Progenitor cell of endocrine pancreas (in vitro differentiated cells): Measurements from ENCODE around the gene CLINT1. TPM values are rescaled to one million over a fixed set of nuclear protein-coding genes. Genes with fewer than 3 reads are reported as not detected.

Experiments
- DNase-seq: peaks from one replicate; pipeline ENCODE4 v3.0.0; 2021; ENCODE audit warnings: low spot score; ENCODE audit not compliant: unreplicated experiment
- H3K27ac Mint-ChIP-seq: 2 replicates; pipeline ENCODE4 v1.8.0; 2021; ENCODE audit warnings: mild to moderate bottlenecking, moderate library complexity, mixed read lengths
- H3K27me3 Mint-ChIP-seq: 2 replicates; pipeline ENCODE4 v1.8.0; 2021; ENCODE audit warnings: mixed read lengths
- H3K36me3 Mint-ChIP-seq: 2 replicates; pipeline ENCODE4 v1.8.0; 2022; ENCODE audit warnings: mixed read lengths; ENCODE audit not compliant: insufficient read depth
- H3K4me1 Mint-ChIP-seq: 2 replicates; pipeline ENCODE4 v1.8.0; 2021; ENCODE audit warnings: low read depth, mixed read lengths
- H3K4me3 Mint-ChIP-seq: 2 replicates; pipeline ENCODE4 v1.8.0; 2021; ENCODE audit warnings: low read depth, mild to moderate bottlenecking, moderate library complexity, mixed read lengths
- H3K9me3 Mint-ChIP-seq: 2 replicates; pipeline ENCODE4 v1.8.0; 2021; ENCODE audit warnings: low read depth, mixed read lengths
- CTCF ChIP-seq: fragments of 200-600 bp; sonication (generic); IDR thresholded peaks from one replicate; pipeline ENCODE4 v1.5.0; 2021; ENCODE audit warnings: antibody characterized with exemption, mild to moderate bottlenecking; ENCODE audit not compliant: unreplicated experiment
- long read RNA-seq: library from polyadenylated mRNA; unstranded; transcript quantifications from one replicate; pipeline ENCODE4 v2.0.0, GENCODE V29; 2020
- total RNA-seq: library from RNA; stranded (reverse); gene quantifications from 2 replicates; pipeline ENCODE4 v1.2.1, GENCODE V29; 2021

The CLINT1 gene
- total RNA-seq: 78.7 and 82.3 TPM in 2 replicates
- long read RNA-seq, transcript CLINT1-201 (12 exons, 3,440 nt): minor isoform, 43 of 131 reads
- long read RNA-seq, transcript CLINT1-207 (12 exons, 2,346 nt): major isoform, 56 of 131 reads
- long read RNA-seq, partial matches to known transcripts: 11 of 131 reads
- long read RNA-seq, other reads (novel, unspliced or antisense): 15 of 131 reads

GRCh38 chr5:157858527-157859226 lies at the start of gene CLINT1:
Gene CLINT1 (minus strand): TSS chr5:157859145. CDS start chr5:157858970, 175 bp downstream.
- H3K27me3 Mint-ChIP-seq: no peaks in the 10 kb centered on the region

GRCh38 chr5:157908459-157908858 lies 49.5 kb upstream of the CLINT1 start:
- H3K36me3 Mint-ChIP-seq: no peaks in the 10 kb centered on the region
- no peak for DNase-seq
- no peaks in the 10 kb centered on the region for H3K27me3 Mint-ChIP-seq
- H3K4me3 Mint-ChIP-seq: no peak overlapping the region
- H3K4me1 Mint-ChIP-seq: peaks cover 8% of the 10 kb centered on the region
- H3K9me3 Mint-ChIP-seq: no peaks in the 10 kb centered on the region
- no peak for TF ChIP-seq CTCF
- no peak overlapping the region for H3K27ac Mint-ChIP-seq

More at GRCh38 chr5:157858527-157859226, at the start of gene CLINT1:
- peak within 1 kb of the TSS; percentile 98 for H3K27ac Mint-ChIP-seq
- H3K36me3 Mint-ChIP-seq: peaks cover 4% of the 10 kb centered on the region
- peak within 1 kb of the TSS; percentile 96 for H3K4me3 Mint-ChIP-seq
- peaks cover 29% of the 10 kb centered on the region for H3K4me1 Mint-ChIP-seq
- peak; percentile 76 for DNase-seq
- no peak for TF ChIP-seq CTCF
- H3K9me3 Mint-ChIP-seq: no peaks in the 10 kb centered on the region

- no peak for TF ChIP-seq CTCF
- no peak for DNase-seq
- no peaks in the 10 kb centered on the region for H3K36me3 Mint-ChIP-seq
- H3K27me3 Mint-ChIP-seq: no peaks in the 10 kb centered on the region
- H3K27ac Mint-ChIP-seq: no peak overlapping the region
- H3K4me1 Mint-ChIP-seq: no peaks in the 10 kb centered on the region
- no peak overlapping the region for H3K4me3 Mint-ChIP-seq
- H3K9me3 Mint-ChIP-seq: no peaks in the 10 kb centered on the region
Observed at GRCh38 chr5:157907479-157907878, 48.5 kb upstream of the CLINT1 start.

GRCh38 chr5:157903117-157903450 lies 44.1 kb upstream of the CLINT1 start:
- H3K27me3 Mint-ChIP-seq: no peaks in the 10 kb centered on the region
- no peak overlapping the region for H3K4me3 Mint-ChIP-seq
- H3K27ac Mint-ChIP-seq: no peak overlapping the region
- peaks cover 6% of the 10 kb centered on the region for H3K4me1 Mint-ChIP-seq
- no peak for DNase-seq
- no peak for TF ChIP-seq CTCF
- H3K36me3 Mint-ChIP-seq: no peaks in the 10 kb centered on the region
- H3K9me3 Mint-ChIP-seq: no peaks in the 10 kb centered on the region

GRCh38 chr5:157902449-157903116 lies 43.6 kb upstream of the CLINT1 start:
- Mint-ChIP-seq H3K9me3 (no peaks in the 10 kb centered on the region), H3K27ac (no peak overlapping the region), H3K27me3 (no peaks in the 10 kb centered on the region), H3K4me3 (no peak overlapping the region), H3K36me3 (no peaks in the 10 kb centered on the region), H3K4me1 (peaks cover 6% of the 10 kb centered on the region)
- DNase-seq: no peak
- TF ChIP-seq CTCF: no peak
